Measurements from ENCODE around the gene SELENOO. TPM values are rescaled to one million over a fixed set of nuclear protein-coding genes. Genes with fewer than 3 reads are reported as not detected.

Gene SELENOO
- total RNA-seq, 1 donor = 31.8 TPM

GRCh38 chr22:50228366-50228765 is 27.6 kb downstream of the SELENOO start:
- DNase-seq (ENCODE audit: low read depth in 2 of 3, low spot score in 2 of 3) = no peak

- DNase-seq (ENCODE audit: low read depth in 2 of 3, low spot score in 2 of 3) = no peak
Measured at GRCh38 chr22:50229370-50229769, 28.6 kb downstream of the SELENOO start.

- no peak for DNase-seq (ENCODE audit: low read depth in 2 of 3, low spot score in 2 of 3)
Measured at GRCh38 chr22:50232481-50233151, 31.8 kb downstream of the SELENOO start.

GRCh38 chr22:50233223-50233622 is 32.4 kb downstream of the SELENOO start:
- DNase-seq (ENCODE audit: low read depth in 2 of 3, low spot score in 2 of 3) = no peak

GRCh38 chr22:50236731-50237409 is 36.1 kb downstream of the SELENOO start:
- peak in 2 of 3 donors; percentile 33 to 45 for DNase-seq (ENCODE audit: low read depth in 2 of 3, low spot score in 2 of 3)

GRCh38 chr22:50238755-50239154 is 37.9 kb downstream of the SELENOO start:
- no peak for DNase-seq (ENCODE audit: low read depth in 2 of 3, low spot score in 2 of 3)

- no peak for DNase-seq (ENCODE audit: low read depth in 2 of 3, low spot score in 2 of 3)
Measured at GRCh38 chr22:50242406-50242949, 41.7 kb downstream of the SELENOO start.

GRCh38 chr22:50243685-50244419 is 43.0 kb downstream of the SELENOO start:
- DNase-seq (ENCODE audit: low read depth in 2 of 3, low spot score in 2 of 3) = no peak

DNA sequence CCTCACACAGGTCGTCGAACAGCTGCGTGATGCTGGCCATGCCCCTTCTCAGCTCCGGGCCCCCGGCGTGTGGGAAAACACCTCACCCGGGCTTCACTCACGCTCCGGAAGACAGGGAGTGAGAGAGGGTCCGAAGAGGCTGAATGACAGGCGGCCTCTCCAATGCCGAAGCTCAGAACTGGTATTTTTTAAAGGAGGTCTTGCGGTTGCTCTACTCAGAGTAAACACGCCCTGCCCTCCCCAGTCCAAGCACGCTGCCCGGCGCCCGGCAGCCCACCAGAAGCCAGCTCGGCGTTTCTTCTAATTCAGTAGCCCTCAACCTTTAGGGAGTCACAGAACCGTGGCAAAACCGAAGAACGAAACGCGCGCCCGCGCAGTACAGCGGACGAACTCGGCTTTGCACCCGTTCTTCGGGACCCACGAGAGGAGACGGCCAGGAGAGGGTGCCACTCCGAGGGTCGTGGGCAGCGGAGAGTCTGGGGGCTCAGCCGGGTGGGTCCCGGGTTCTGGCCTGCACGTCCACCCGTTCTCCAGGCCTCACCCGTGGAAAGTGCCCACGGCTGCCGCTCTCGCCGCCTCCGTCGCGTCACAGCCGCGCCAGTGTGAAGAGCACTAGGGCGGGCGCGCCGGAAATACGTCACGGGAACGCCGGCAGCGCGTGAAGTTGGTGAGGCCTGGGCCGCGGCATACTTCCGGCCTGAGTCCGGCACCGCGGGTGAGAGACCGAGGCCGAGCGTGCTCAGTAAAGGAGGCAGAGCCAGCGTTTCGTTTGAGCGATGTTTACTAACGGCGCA is 43.8 kb downstream of the SELENOO start, which contains the start of gene TUBGCP6:
Gene TUBGCP6 (minus strand): TSS at position 604 of the 794 bp plus-strand sequence. CDS start 564 bp downstream, at position 40.
- DNase-seq (ENCODE audit: low read depth in 2 of 3, low spot score in 2 of 3) = peak; percentile 84 to 94 (median 94)

- DNase-seq (ENCODE audit: low read depth in 2 of 3, low spot score in 2 of 3) = no peak
Measured at GRCh38 chr22:50245214-50246072, 44.6 kb downstream of the SELENOO start.

- DNase-seq (ENCODE audit: low read depth in 2 of 3, low spot score in 2 of 3) = no peak
Measured at GRCh38 chr22:50246242-50247175, 45.7 kb downstream of the SELENOO start.

GRCh38 chr22:50247748-50248147 is 46.9 kb downstream of the SELENOO start:
- no peak for DNase-seq (ENCODE audit: low read depth in 2 of 3, low spot score in 2 of 3)

GRCh38 chr22:50248196-50249081 is 47.6 kb downstream of the SELENOO start:
- DNase-seq (ENCODE audit: low read depth in 2 of 3, low spot score in 2 of 3) = no peak

DNA sequence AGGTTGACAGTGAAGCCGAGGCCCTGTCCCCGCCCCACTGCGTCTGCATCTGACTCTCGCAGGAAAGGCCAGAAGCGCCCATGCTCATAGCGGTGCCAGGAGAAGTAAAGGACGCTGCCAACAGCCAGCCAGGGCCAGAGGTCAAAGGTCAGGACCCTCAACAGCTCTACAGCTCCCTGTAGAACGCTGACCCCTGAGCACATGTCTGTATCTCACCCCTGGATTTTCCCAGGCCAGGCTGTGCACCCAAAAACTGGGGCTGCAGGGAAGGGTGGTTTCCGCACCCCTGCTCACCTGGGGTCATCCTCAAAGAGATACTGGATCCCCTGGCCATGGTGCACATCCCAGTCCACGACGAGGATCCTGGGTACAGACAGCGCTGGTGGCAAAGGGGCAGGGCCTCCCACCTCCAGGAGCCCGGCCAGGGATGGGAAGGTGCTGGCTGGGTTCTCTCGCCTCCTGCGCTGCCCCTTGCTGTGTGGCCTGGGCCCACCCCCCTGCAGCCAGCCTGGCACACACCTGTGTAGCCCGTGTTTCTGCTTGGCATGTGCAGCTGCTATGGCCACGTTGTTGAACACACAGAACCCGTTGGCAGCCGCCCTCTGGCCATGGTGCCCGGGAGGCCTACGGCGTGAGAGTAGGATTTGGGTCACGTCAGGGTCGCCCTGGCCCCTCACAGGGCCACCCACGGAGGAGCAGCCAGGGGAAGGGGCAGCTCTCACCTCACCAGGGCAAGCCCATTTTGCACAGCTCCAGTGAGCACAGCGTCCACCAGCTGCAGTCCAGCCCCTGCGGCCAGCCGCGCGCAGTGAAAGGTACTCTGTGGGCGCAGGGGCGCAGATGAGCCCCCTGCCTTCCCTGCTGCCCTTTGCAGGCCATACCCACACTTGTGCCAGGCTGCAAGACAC is 48.8 kb downstream of the SELENOO start:
- no peak for DNase-seq (ENCODE audit: low read depth in 2 of 3, low spot score in 2 of 3)

DNA sequence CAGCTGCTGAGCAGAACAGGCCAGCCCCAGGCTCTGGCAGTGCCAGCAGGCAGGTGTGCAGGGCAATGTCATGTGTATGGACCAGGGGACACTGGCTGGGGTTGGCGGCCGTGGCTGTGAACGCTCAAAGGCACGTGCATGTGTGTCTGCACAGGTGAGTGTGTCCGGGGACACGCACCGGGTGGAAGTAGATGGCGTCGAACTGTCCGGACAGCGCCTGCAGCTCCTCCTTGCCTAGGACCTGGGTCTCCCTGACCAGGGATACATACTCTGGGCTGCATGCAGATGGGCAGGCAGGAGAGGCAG is 49.4 kb downstream of the SELENOO start:
- DNase-seq (ENCODE audit: low read depth in 2 of 3, low spot score in 2 of 3) = no peak

All from hematopoietic multipotent progenitor cell (in vitro differentiated cells).